ENCODE data around the gene LDHD.
"Not testable (repeated sequence)": the region's sequence is repeated elsewhere in the genome, so short reads cannot be mapped to it uniquely, and the experiment has no call there.

LDHD gene

GRCh38 chr16:75116081-75116910 is at the start of gene LDHD:
Gene LDHD (minus strand): TSS chr16:75116780. CDS start chr16:75116720, 60 bp downstream.
- DNase-seq: no peak

DNA sequence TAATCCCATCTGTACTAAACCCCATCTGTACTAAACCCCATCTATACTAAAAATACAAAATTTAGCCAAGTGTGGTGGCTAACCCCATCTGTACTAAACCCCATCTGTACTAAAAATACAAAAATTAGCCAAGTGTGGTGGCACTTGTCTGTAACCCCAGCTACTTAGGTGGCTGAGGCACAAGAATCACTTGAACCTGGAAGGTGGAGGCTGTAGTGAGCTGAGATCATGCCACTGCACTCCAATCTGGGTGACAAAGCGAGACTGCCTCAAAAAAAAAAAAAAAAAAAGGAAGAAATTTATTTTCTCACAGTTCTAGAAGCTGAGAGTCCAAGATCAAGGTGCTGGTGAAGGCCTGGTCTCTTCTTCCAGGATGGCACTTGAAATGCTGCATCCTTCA is 43.8 kb upstream of the LDHD start:
- DNase-seq: no peak

- no peak for DNase-seq
These were observed 36.1 kb upstream of the LDHD start for GRCh38 chr16:75152635-75153034.

GRCh38 chr16:75151798-75152197 is 35.2 kb upstream of the LDHD start:
- DNase-seq: no peak

DNA sequence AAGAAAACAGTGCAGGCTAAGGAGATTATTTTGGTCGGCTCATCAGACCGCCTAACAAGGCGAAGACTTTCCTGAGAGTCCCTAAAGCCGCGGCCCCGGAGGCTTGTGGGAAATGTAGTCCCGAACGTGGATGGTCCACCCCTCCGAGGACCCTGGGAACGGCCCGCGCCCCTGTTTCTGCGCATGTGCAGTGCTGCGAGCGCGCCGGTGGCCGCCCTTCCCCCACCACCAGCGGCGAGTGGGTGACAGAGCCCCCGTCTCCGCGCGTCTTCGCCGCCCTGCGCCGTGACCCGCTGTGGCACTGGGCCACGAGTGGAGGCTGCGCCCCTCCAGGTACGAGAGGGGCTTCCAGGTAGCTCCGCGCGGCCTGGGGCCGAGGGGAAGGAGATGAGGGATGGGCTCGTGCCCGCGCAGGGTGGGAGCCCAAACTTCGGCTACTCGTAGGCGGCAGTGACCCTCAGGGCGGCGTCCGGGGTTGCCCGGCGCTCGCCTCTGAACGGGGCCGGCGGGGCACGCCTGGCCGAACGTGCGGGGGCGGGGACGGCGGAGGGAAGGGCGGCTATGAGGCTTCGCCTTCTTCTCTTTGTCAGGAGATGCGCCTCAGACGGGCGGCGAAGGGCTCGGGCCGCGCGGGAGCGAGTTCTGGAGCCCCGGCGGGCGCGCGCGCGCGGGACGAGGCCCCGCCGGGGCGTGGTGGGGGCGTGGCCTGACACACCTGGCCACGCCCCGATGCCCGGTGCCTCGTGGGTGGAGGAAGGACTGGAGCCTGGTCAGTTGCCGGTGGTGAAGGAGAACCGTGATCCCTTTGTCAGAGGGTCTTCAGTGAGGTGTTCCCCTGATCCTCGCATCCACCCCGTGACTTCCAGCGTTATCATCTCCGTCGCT is 32.0 kb upstream of the LDHD start, which contains the start of gene ZFP1:
ZFP1 (plus strand) TSS at position 214 of the 885 bp plus-strand sequence. CDS start 4,428 bp downstream, outside the sequence.
- DNase-seq: peak; percentile 97

DNA sequence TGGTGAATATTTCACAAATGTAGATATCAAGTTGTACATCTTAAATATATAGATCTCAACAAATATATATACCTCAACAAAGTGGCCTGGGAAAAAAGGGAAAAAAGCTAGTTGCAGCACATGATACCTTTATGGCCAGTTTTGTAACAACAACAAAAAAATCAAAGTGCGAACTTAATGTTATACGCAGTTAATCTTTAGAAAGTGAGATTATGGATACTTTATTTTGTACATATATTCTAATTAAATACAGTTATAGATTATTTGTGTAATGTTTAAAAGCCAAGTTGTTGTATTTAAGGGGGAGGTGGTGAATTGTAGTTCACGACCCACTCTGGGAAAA is 31.4 kb upstream of the LDHD start:
- DNase-seq: no peak

DNA sequence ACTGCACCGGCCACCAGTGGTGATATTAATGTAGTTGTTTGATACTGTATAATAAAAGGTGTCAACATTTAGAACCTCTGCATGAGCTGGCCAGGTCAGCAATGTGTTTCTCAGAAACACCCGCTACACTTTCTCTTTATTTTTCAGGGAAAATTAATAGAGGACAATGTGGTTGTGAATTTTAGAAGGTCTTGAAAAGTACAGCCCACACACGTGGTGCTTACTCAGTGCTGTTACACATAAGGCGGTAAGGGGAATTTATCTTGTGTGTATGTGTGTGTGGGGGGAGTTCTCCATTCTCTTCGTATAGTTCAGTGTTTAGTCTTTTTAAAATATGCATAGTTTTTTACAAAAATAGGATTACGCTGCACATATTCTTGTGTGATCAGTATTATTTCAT is 27.4 kb upstream of the LDHD start:
- DNase-seq: no peak

DNA sequence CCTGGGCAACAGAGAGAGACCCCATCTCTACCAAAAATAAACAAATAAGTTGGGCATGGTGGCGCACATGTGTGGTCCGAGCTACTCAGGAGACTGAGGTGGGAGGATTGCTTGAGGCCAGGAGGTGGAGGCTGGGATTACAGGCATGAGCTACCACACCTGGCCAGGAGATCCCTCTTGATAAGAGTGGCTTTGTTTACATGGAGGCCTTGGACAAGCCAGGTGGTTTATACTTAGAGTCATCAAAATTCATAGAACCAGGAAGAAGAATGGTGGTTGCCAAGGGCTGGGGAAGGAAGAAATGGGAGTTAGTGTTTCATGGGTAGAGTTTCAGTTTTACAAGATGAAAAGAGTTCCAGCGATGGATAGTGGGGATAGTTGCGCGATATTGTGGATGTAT is 22.9 kb upstream of the LDHD start:
- DNase-seq: no peak

GRCh38 chr16:75138636-75139035 is 22.1 kb upstream of the LDHD start:
- DNase-seq: no peak

- DNase-seq: no peak
These were observed 21.7 kb upstream of the LDHD start for GRCh38 chr16:75138233-75138632.

- DNase-seq: no peak
These were observed 14.5 kb upstream of the LDHD start for GRCh38 chr16:75131081-75131480.

DNA sequence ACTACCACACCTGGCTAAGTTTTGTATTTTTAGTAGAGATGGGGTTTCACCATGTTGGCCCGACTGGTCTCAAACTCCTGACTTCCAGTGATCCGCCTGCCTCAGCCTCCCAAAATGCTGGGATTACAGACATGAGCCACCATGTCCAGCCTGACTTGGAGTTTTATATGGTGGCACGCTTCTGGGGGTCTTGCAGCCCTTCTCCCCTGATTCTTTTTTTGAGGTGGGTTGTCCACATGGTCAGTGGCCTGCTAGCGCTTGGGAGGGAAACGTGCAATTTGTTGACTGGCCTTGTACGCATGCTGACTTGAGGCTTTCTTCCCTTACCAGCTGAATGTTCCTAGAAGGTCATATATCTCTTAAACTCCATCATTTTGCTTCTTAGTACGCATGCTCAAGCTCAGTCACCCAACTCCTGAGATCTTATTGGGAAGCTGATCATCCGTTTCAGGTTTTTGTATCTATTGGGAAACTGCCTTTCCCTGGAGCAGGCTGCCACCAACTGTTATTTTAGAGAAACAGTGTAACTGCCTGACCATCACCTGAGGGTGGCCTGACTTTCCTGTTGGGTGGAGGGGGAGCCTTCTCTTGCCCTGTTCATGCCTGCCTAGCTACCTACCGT is 13.7 kb upstream of the LDHD start:
- no peak for DNase-seq

GRCh38 chr16:75129421-75130149 is 13.0 kb upstream of the LDHD start:
- DNase-seq: not testable (repeated sequence)

- no peak for DNase-seq
These were observed 11.3 kb upstream of the LDHD start for GRCh38 chr16:75127713-75128415.

GRCh38 chr16:75122609-75123008 is 6.0 kb upstream of the LDHD start:
- no peak for DNase-seq

DNA sequence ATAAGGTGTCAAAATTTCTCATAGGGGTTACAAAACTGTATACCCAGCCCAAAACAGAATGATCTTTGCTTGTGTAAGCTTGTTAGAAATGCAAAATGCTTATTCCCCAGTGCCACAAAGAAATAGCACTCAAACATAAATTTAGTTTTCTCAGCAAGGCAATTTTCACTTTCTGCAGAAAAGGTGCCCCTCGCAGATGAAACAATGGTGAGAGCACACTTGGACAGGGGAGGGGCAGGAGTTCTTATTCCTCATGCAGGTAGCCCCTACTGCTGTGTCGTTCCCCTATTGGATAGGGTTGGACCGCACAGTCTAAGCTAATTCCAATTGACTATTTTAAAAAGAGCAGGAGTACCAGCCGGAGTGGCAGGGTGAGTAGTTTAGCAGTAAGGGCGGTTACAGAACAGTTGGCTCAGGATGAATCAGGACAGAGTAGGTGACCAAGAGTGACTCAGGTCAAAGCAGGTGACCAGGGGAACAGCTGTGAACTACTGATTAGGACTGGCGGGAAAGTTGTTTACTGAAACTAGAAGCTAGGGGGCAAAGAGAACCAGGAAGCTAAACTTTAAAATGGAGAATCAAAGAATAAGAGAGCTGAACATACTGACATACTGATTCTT is 5.5 kb upstream of the LDHD start:
- no peak for DNase-seq

- no peak for DNase-seq
These were observed 3.7 kb upstream of the LDHD start for GRCh38 chr16:75120253-75120652.

DNA sequence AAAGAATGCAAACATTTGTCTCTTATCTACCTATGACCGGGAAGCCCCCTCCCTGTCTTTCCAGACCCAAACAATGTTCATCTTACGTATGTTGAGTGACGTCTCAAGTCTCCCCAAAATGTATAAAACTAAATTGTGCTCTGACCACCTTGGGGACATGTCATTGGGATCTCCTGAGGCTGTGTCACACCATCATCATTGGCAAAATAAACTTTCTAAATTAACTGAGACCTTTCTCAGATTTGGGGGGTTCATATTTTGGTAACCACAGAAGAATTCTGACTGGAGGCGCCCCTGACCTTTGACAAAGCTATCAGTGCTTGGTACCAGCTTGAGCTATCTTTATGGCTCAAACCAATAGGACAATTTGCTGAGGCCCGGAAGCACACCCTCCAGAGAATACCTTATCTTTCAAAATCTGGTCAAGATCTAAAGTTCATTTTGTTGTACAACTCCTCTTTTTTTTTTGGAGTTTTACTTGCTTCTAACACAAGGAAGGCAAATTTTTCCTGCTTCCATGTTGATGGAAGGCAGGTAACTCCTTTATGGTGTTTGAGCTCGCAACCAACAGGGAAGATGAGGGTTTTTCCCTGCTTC is 2.5 kb upstream of the LDHD start:
- DNase-seq: no peak

- DNase-seq: no peak
These were observed 298 bp upstream of the LDHD start for GRCh38 chr16:75116911-75117245.

- DNase-seq: no peak
These were observed 1.4 kb downstream of the LDHD start for GRCh38 chr16:75114946-75115825.
